Measurements from ENCODE around the gene RALGDS. TPM values are rescaled to one million over a fixed set of nuclear protein-coding genes. Genes with fewer than 3 reads are reported as not detected.

RALGDS gene
- total RNA-seq, 1 experiment from 2014 or later, result 22.9 TPM

DNA sequence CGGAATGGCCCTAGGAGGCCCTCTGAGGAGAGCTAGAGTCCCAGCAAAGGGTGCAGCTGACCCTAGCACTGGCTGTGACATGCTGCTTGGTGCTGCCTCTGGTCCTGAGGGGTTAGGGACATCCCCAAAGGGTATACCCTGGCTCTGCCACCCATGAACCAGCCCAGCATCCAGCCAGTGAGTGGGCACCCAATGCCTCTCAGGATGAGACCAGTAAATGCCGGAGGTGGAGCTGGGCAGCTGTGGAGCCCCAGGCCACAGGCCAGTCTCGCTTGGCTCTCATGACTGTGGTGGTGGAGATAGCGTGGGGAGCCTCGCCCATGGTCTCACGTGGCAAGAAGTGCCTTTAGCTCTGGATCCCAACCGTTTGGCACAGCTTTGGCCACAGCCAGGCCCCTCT lies 63.0 kb downstream of the RALGDS start (continued):
- TF ChIP-seq AFF4 (CRISPR knock-in tag; IDR thresholded peaks at IDR 0.05; ENCODE audit: borderline replicate concordance), result no peak
- TF ChIP-seq, protein P1, sequence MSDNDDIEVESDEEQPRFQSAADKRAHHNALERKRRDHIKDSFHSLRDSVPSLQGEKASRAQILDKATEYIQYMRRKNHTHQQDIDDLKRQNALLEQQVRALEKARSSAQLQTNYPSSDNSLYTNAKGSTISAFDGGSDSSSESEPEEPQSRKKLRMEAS (CRISPR knock-in tag; IDR thresholded peaks at IDR 0.05), result no peak
- no peak for TF ChIP-seq OVOL2 (CRISPR knock-in tag; IDR thresholded peaks at IDR 0.05; ENCODE audit: borderline replicate concordance)
- no peak for TF ChIP-seq GRHL2 (CRISPR knock-in tag; IDR thresholded peaks at IDR 0.05; ENCODE audit: insufficient replicate concordance, severe bottlenecking)
- no peak for TF ChIP-seq ZNF671 (CRISPR knock-in tag; IDR thresholded peaks at IDR 0.05)
- no peak for TF ChIP-seq NFE2L1 (CRISPR knock-in tag; IDR thresholded peaks at IDR 0.05)
- TF ChIP-seq CBFB (CRISPR knock-in tag; IDR thresholded peaks at IDR 0.05; ENCODE audit: low read depth), result no peak
- TF ChIP-seq FOXJ3 (CRISPR knock-in tag; IDR thresholded peaks at IDR 0.05; ENCODE audit: borderline replicate concordance), result no peak

- POLR2A ChIA-PET, result no interaction called here
- no peaks in the 10 kb centered on the region for H3K9me3 Mint-ChIP-seq
- ATAC-seq, result no peak
- H3K27ac Mint-ChIP-seq, result no peak overlapping the region; the same call in 1 of the 2 replicates
- H3K27me3 Mint-ChIP-seq (ENCODE audit: low read depth), result no peaks in the 10 kb centered on the region
- H3K36me3 Mint-ChIP-seq, result peaks cover 29% of the 10 kb centered on the region
- no peak for DNase-seq (ENCODE audit: low spot score)
- peaks cover 30% of the 10 kb centered on the region for H3K4me1 Mint-ChIP-seq
- CTCF ChIA-PET, result interaction anchor here (1.9 kb wide), 1 partner anchor 35 kb away, joined by 5 read pairs; no protein-coding TSS in a partner anchor
- no peak overlapping the region for H3K4me3 Mint-ChIP-seq
- TF ChIP-seq ZNF317 (CRISPR knock-in tag; IDR thresholded peaks at IDR 0.05; ENCODE audit: borderline replicate concordance, low read depth) (no peak), AFF4 (CRISPR knock-in tag; IDR thresholded peaks at IDR 0.05; ENCODE audit: borderline replicate concordance) (no peak), PREB (CRISPR knock-in tag; IDR thresholded peaks at IDR 0.05; ENCODE audit: borderline replicate concordance) (no peak), ESRRA (CRISPR knock-in tag; IDR thresholded peaks at IDR 0.05; ENCODE audit: borderline replicate concordance) (no peak), ZNF219 (CRISPR knock-in tag; IDR thresholded peaks at IDR 0.05; ENCODE audit: borderline replicate concordance) (no peak), ZNF232 (CRISPR knock-in tag; IDR thresholded peaks at IDR 0.05) (no peak), RORB (CRISPR knock-in tag; IDR thresholded peaks at IDR 0.05) (no peak), USF2 (CRISPR knock-in tag; IDR thresholded peaks at IDR 0.05) (no peak), CREM (CRISPR knock-in tag; IDR thresholded peaks at IDR 0.05) (no peak), CREB1 (CRISPR knock-in tag; IDR thresholded peaks at IDR 0.05) (no peak), KAT7 (CRISPR knock-in tag; IDR thresholded peaks at IDR 0.05; ENCODE audit: borderline replicate concordance) (no peak), ZNF138 (CRISPR knock-in tag; conservative IDR thresholded peaks at IDR 0.05) (no peak), E2F5 (CRISPR knock-in tag; IDR thresholded peaks at IDR 0.05) (no peak), OVOL2 (CRISPR knock-in tag; IDR thresholded peaks at IDR 0.05; ENCODE audit: borderline replicate concordance) (no peak), NR1H2 (CRISPR knock-in tag; IDR thresholded peaks at IDR 0.05) (no peak)
- TF ChIP-seq, protein P1 (CRISPR knock-in tag; IDR thresholded peaks at IDR 0.05), result no peak
Observed at GRCh38 chr9:133057553-133057952, 63.5 kb downstream of the RALGDS start.

Data from WTC11 (cell line).